Endodermal cell (in vitro differentiated cells): ENCODE results near the gene CSNK1E. TPM values are rescaled to one million over a fixed set of nuclear protein-coding genes. Genes with fewer than 3 reads are reported as not detected.

Source experiments
- DNase-seq: peaks from one replicate; pipeline ENCODE4 v3.0.0-alpha.2; 2017
- H3K27ac ChIP-seq: 2 replicates; pipeline ENCODE4 v1.5.1; 2013; ENCODE audit warnings: mild to moderate bottlenecking, low read depth, low read length, moderate library complexity
- H3K27me3 ChIP-seq: 2 replicates; pipeline ENCODE4 v1.6.1; 2013; ENCODE audit warnings: mild to moderate bottlenecking, low read length, moderate library complexity; ENCODE audit not compliant: insufficient read depth, control insufficient read depth, poor library complexity, severe bottlenecking
- H3K36me3 ChIP-seq: 2 replicates; pipeline ENCODE4 v1.7.0; 2013; ENCODE audit warnings: mild to moderate bottlenecking, low read length, moderate library complexity; ENCODE audit not compliant: control insufficient read depth, insufficient read depth
- H3K4me1 ChIP-seq: one replicate; pipeline ENCODE4 v1.7.0; 2013; ENCODE audit warnings: low read length; ENCODE audit not compliant: control insufficient read depth, insufficient read depth
- H3K4me3 ChIP-seq: 2 replicates; pipeline ENCODE4 v1.5.1; 2013; ENCODE audit warnings: mild to moderate bottlenecking, low read length, moderate library complexity
- H3K9ac ChIP-seq: 2 replicates; pipeline ENCODE4 v1.6.1; 2013; ENCODE audit warnings: mild to moderate bottlenecking, low read length, moderate library complexity; ENCODE audit not compliant: poor library complexity, severe bottlenecking; ENCODE audit errors: extremely low read depth
- H3K9me3 ChIP-seq: 2 replicates; pipeline ENCODE4 v1.6.1; 2013; ENCODE audit warnings: mild to moderate bottlenecking, low read length, moderate library complexity; ENCODE audit not compliant: control insufficient read depth
- H3K27ac Mint-ChIP-seq: 2 replicates; pipeline ENCODE4 v1.8.0; 2020; ENCODE audit warnings: mixed read lengths
- H3K27me3 Mint-ChIP-seq: 2 replicates; pipeline ENCODE4 v1.8.0; 2021; ENCODE audit warnings: mild to moderate bottlenecking, mixed read lengths; ENCODE audit not compliant: insufficient read depth
- H3K36me3 Mint-ChIP-seq: 2 replicates; pipeline ENCODE4 v1.8.0; 2020; ENCODE audit warnings: low read depth, mixed read lengths
- H3K4me1 Mint-ChIP-seq: 2 replicates; pipeline ENCODE4 v1.8.0; 2020; ENCODE audit warnings: mixed read lengths
- H3K4me3 Mint-ChIP-seq: 2 replicates; pipeline ENCODE4 v1.8.0; 2020; ENCODE audit warnings: mild to moderate bottlenecking, moderate library complexity, mixed read lengths
- H3K9me3 Mint-ChIP-seq: 2 replicates; pipeline ENCODE4 v1.8.0; 2020; ENCODE audit warnings: mild to moderate bottlenecking, mixed read lengths
- WGBS, 2 experiments: methylation state at CpG; one replicate each; pipeline versions ENCODE4 v1.1.5 to v1.1.7; 2013; ENCODE audit warnings: missing lambda C conversion rate in 2 of 2, mixed read lengths in 1 of 2; ENCODE audit not compliant: insufficient coverage in 1 of 2, insufficient read length in 1 of 2; 5-methylcytosine and 5-hydroxymethylcytosine counted together
- total RNA-seq, 2 donors: library from RNA; stranded (reverse); fragmentation: NEBNext Ultra II Directional in 1 of 2; extraction: Animal tissue kit (Norgen Biotek cat#: 25700) in 1 of 2; gene quantifications; 2 replicates in 1 of 2; 3 replicates in 1 of 2; pipeline ENCODE4 v1.2.1, GENCODE V29; 2021
- TF ChIP-seq, protein P1 (sequence below): fragments of 200-600 bp; sonication (generic); conservative IDR thresholded peaks from 2 replicates; pipeline ENCODE4 v1.5.0; 2021; ENCODE audit warnings: antibody characterized with exemption, mild to moderate bottlenecking

Gene CSNK1E
- total RNA-seq, 2 donors from 2014 or later: 224 to 229 TPM

DNA sequence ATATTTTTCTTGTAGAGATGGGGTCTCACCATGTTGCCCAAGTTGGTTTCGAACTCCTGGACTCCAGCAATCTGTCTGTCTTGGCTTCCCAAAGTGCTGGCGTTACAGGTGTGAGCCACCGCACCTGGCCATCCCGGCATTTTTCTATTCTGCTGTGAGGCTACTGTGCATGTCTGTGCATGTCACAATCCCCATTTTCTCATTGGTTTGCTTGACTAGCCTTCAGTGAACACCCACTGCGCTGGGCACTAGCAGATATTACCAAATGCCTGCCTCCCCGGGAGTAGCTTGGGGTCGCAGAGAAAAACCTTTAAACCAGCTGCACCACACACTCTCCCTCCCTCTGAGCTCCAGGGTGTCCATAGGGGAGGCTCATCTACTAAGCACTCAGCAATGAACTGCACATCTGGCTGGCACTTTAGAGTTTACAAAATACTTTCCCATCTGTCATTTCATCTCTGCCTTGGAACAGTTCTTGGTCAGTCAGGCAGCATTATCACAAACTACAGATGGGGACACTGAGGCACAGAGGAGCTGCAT lies 4.9 kb downstream of the CSNK1E start:
- 94 to 99% methylated on average over 7 of the region's 7 CpGs for WGBS, 2 experiments
- Mint-ChIP-seq H3K27me3 (no peaks in the 10 kb centered on the region), H3K4me3 (no peak overlapping the region), H3K27ac (peak overlapping the region; percentile 69), H3K4me1 (peaks cover 29% of the 10 kb centered on the region), H3K36me3 (peaks cover 47% of the 10 kb centered on the region), H3K9me3 (no peaks in the 10 kb centered on the region)
- Histone ChIP-seq H3K4me3 (no peak overlapping the region), H3K9me3 (no peaks in the 10 kb centered on the region), H3K9ac (no peak overlapping the region), H3K36me3 (peaks cover 57% of the 10 kb centered on the region), H3K27me3 (no peaks in the 10 kb centered on the region), H3K4me1 (peaks cover 14% of the 10 kb centered on the region), H3K27ac (no peak overlapping the region)
- no peak for DNase-seq
- TF ChIP-seq, protein P1, sequence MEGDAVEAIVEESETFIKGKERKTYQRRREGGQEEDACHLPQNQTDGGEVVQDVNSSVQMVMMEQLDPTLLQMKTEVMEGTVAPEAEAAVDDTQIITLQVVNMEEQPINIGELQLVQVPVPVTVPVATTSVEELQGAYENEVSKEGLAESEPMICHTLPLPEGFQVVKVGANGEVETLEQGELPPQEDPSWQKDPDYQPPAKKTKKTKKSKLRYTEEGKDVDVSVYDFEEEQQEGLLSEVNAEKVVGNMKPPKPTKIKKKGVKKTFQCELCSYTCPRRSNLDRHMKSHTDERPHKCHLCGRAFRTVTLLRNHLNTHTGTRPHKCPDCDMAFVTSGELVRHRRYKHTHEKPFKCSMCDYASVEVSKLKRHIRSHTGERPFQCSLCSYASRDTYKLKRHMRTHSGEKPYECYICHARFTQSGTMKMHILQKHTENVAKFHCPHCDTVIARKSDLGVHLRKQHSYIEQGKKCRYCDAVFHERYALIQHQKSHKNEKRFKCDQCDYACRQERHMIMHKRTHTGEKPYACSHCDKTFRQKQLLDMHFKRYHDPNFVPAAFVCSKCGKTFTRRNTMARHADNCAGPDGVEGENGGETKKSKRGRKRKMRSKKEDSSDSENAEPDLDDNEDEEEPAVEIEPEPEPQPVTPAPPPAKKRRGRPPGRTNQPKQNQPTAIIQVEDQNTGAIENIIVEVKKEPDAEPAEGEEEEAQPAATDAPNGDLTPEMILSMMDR: no peak

DNA sequence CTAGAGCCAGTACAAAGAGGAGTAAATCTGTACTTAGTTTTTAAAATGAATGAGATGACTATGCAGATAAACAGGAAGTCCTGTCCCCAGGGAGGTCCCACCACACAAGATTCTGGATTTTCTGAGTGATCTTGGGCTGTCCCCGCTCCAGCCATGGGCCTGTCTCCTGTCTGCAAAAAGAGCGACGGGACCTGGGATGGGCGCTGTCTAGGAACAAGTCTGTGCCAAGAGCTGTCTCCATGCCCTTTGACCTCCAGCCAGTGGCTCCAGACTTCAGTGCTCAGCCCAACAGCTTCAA lies 6.0 kb downstream of the CSNK1E start:
- H3K27ac ChIP-seq: no peak overlapping the region
- Mint-ChIP-seq H3K9me3 (no peaks in the 10 kb centered on the region), H3K4me3 (no peak overlapping the region), H3K36me3 (peaks cover 47% of the 10 kb centered on the region), H3K4me1 (peaks cover 33% of the 10 kb centered on the region), H3K27ac (peak overlapping the region; percentile 48), H3K27me3 (no peaks in the 10 kb centered on the region)
- no peak overlapping the region for H3K9ac ChIP-seq
- no peak for DNase-seq
- no peaks in the 10 kb centered on the region for H3K27me3 ChIP-seq
- H3K36me3 ChIP-seq: peaks cover 58% of the 10 kb centered on the region
- peaks cover 14% of the 10 kb centered on the region for H3K4me1 ChIP-seq
- no peaks in the 10 kb centered on the region for H3K9me3 ChIP-seq
- WGBS, 2 experiments: 98 to 100% methylated on average over 3 to 4 of the region's 4 CpGs
- H3K4me3 ChIP-seq: no peak overlapping the region
- TF ChIP-seq, protein P1: no peak

DNA sequence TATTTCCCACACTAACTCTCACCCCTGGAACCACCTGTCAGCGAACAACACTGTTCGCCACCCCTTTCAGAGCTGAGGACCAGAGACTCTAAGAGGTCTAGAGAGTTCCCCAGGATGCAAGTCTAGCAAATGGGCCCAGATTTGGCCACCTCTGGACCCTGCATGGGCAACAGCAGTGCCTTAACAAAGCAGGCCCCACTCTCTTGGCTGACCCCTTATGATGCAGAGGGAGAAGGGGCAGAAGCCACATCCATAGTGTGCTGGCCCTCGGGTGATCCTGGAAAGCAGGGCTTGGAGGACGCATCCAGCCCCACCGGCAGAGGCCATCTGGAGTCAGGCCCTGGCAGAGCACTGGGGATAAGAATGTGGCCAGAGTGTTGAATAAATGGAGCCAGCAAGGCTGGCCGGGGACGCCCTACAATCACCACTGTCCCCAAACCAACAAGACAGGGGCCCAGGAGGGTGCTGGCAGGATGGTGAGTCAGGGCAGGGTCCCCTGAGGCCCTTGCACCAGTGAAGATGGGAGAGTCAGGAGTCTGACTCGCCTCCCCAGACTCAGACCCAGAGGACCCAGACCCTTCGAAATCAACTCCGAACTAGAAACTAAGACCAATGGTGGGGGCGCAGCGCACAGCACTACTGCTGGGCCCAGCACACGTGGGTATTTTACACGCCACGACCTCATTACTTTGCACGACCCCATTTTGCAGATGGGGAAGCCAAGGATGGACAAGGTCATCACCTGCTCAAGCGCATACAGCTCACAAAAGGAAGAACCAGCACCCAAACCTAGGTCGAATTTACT lies 6.5 kb downstream of the CSNK1E start:
- no peak for DNase-seq
- peaks cover 38% of the 10 kb centered on the region for H3K4me1 Mint-ChIP-seq
- Histone ChIP-seq H3K9ac (no peak overlapping the region), H3K27me3 (no peaks in the 10 kb centered on the region), H3K36me3 (peaks cover 63% of the 10 kb centered on the region), H3K4me3 (no peak overlapping the region), H3K27ac (no peak overlapping the region), H3K9me3 (no peaks in the 10 kb centered on the region), H3K4me1 (peaks cover 17% of the 10 kb centered on the region)
- H3K27me3 Mint-ChIP-seq: no peaks in the 10 kb centered on the region
- H3K27ac Mint-ChIP-seq: peak overlapping the region; percentile 48
- no peaks in the 10 kb centered on the region for H3K9me3 Mint-ChIP-seq
- no peak overlapping the region for H3K4me3 Mint-ChIP-seq
- H3K36me3 Mint-ChIP-seq: peaks cover 47% of the 10 kb centered on the region
- 92 to 98% methylated on average over 13 to 18 of the region's 18 CpGs for WGBS, 2 experiments
- TF ChIP-seq, protein P1: no peak
